Ascending aorta (tissue), 2 donors: ENCODE measurements around the gene HAGHL. TPM values are rescaled to one million over a fixed set of nuclear protein-coding genes. Genes with fewer than 3 reads are reported as not detected.

ENCODE experiments used
- DNase-seq, 2 donors: peaks; one replicate each; pipeline ENCODE4 v3.0.0-alpha.2; 2019; ENCODE audit warnings: low spot score in 2 of 2
- H3K27ac ChIP-seq, 2 donors: fragments of 200-600 bp; sonication (generic); one replicate each; pipeline ENCODE4 v1.5.1; 2016 to 2017; ENCODE audit warnings: mild to moderate bottlenecking in 1 of 2
- H3K27me3 ChIP-seq: fragments of 200-600 bp; sonication (generic); one replicate; pipeline ENCODE4 v1.5.1; 2017
- H3K36me3 ChIP-seq, 2 donors: fragments of 200-600 bp; sonication (generic); one replicate each; pipeline ENCODE4 v1.5.1; 2016
- H3K4me1 ChIP-seq, 2 donors: fragments of 200-600 bp; sonication (generic); one replicate each; pipeline ENCODE4 v1.5.1; 2016 to 2017; ENCODE audit warnings: mild to moderate bottlenecking in 1 of 2
- H3K4me3 ChIP-seq, 2 donors: fragments of 200-600 bp; sonication (generic); one replicate each; pipeline ENCODE4 v1.5.1; 2016 to 2017; ENCODE audit warnings: mild to moderate bottlenecking in 1 of 2
- H3K9me3 ChIP-seq, 2 donors: fragments of 200-600 bp; sonication (generic); one replicate each; pipeline ENCODE4 v1.5.1; 2016
- intact Hi-C: fragments of 100-400 bp; cut with DNase I; formaldehyde crosslinking; loops from one replicate; pipeline ENCODE4 v1.15.1; 2023
- total RNA-seq: library from RNA; depleted of rRNA; stranded (reverse); fragments of >200 nt; gene quantifications from one replicate; pipeline ENCODE4 v1.1.0, GENCODE V29; 2016
- TF ChIP-seq, protein P1 (sequence below), 3 experiments: fragments of 200-600 bp in 2 of 3; fragments of 450-650 bp in 1 of 3; sonication (generic) in 2 of 3; IDR thresholded peaks; one replicate each; pipeline ENCODE4 v1.5.1; 2016 to 2019; ENCODE audit warnings: antibody characterized with exemption in 3 of 3, mild to moderate bottlenecking in 1 of 3, moderate library complexity in 1 of 3

The HAGHL gene
- total RNA-seq, 1 donor from 2014 or later, result 9.7 TPM

DNA sequence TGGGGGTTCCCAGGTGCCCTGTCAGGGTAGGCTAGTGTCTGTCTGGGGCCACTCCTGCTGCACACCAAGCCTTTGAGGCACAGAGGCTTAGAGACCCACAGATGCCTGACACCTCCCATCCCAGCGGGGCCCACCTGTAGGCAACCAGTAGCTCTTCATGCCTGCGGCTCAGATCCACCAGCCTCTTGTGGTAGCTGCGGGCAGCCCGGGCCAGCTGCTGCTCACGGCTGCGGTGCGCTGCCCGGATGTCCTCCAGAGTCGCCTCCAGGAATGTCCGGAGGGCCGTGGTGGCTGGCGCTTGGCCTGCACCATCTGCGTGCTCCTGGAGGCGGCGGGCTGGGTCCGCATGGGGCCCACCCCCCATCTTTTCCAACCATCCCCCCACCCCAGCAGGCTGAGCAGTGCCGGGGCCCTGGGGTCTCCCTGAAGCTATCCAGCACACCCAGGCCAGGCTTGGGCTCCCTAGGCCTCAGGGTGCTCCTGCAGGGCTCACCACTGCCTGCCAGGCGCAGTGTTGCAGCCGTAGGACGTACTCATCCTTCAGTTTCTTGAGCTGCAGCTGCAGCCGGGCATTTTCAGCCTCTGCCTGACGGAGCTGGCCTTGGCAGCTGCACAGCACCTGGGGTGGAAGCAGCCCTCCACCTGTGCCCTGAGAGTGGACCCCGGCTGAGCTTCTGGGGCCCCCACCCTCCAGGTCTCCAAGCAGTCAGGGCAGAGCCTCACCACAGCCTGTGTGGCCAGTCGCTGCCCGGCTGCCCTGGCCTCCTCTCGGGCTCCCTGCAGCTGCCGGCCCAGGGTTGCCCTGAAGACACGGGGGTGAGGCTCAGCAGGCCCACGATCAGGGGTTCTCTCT is 2.5 kb upstream of the HAGHL start:
- DNase-seq, result no peak
- Histone ChIP-seq H3K4me1 (peaks cover 25 to 32% of the 10 kb centered on the region in 2 donors), H3K27ac (no peak overlapping the region), H3K27me3 (peaks cover 13% of the 10 kb centered on the region), H3K36me3 (no peaks in the 10 kb centered on the region), H3K4me3 (no peak overlapping the region), H3K9me3 (no peaks in the 10 kb centered on the region)
- TF ChIP-seq, protein P1, sequence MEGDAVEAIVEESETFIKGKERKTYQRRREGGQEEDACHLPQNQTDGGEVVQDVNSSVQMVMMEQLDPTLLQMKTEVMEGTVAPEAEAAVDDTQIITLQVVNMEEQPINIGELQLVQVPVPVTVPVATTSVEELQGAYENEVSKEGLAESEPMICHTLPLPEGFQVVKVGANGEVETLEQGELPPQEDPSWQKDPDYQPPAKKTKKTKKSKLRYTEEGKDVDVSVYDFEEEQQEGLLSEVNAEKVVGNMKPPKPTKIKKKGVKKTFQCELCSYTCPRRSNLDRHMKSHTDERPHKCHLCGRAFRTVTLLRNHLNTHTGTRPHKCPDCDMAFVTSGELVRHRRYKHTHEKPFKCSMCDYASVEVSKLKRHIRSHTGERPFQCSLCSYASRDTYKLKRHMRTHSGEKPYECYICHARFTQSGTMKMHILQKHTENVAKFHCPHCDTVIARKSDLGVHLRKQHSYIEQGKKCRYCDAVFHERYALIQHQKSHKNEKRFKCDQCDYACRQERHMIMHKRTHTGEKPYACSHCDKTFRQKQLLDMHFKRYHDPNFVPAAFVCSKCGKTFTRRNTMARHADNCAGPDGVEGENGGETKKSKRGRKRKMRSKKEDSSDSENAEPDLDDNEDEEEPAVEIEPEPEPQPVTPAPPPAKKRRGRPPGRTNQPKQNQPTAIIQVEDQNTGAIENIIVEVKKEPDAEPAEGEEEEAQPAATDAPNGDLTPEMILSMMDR (IDR thresholded peaks at IDR 0.05), result no peak
- intact Hi-C loops, result no loop called here

- Histone ChIP-seq H3K27me3 (peaks cover 13% of the 10 kb centered on the region), H3K4me1 (peaks cover 23 to 32% of the 10 kb centered on the region in 2 donors), H3K27ac (no peak overlapping the region), H3K9me3 (no peaks in the 10 kb centered on the region), H3K4me3 (no peak overlapping the region), H3K36me3 (no peaks in the 10 kb centered on the region)
- TF ChIP-seq, protein P1 (IDR thresholded peaks at IDR 0.05), result no peak
- intact Hi-C loops, result no loop called here
- no peak for DNase-seq
These were observed 1.9 kb upstream of the HAGHL start for GRCh38 chr16:725041-725376.

GRCh38 chr16:725463-726187 is 1.3 kb upstream of the HAGHL start:
- no peak overlapping the region for H3K4me3 ChIP-seq
- H3K4me1 ChIP-seq, result peaks cover 19 to 29% of the 10 kb centered on the region in 2 donors
- no peaks in the 10 kb centered on the region for H3K9me3 ChIP-seq
- intact Hi-C loops, result no loop called here
- H3K36me3 ChIP-seq, result peaks cover 0 to 4% of the 10 kb centered on the region in 2 donors
- TF ChIP-seq, protein P1 (IDR thresholded peaks at IDR 0.05), result no peak
- no peak for DNase-seq
- H3K27me3 ChIP-seq, result peaks cover 13% of the 10 kb centered on the region
- no peak overlapping the region for H3K27ac ChIP-seq

GRCh38 chr16:726188-726437 is 793 bp upstream of the HAGHL start:
- intact Hi-C loops, result no loop called here
- TF ChIP-seq, protein P1 (IDR thresholded peaks at IDR 0.05), result no peak
- no peaks in the 10 kb centered on the region for H3K9me3 ChIP-seq
- no peak overlapping the region for H3K27ac ChIP-seq
- DNase-seq, result no peak
- peaks cover 0 to 7% of the 10 kb centered on the region in 2 donors for H3K36me3 ChIP-seq
- H3K4me3 ChIP-seq, result no peak overlapping the region
- H3K4me1 ChIP-seq, result peaks cover 19 to 29% of the 10 kb centered on the region in 2 donors
- peaks cover 13% of the 10 kb centered on the region for H3K27me3 ChIP-seq

GRCh38 chr16:727291-727977 is 528 bp downstream of the HAGHL start:
- no peaks in the 10 kb centered on the region for H3K9me3 ChIP-seq
- TF ChIP-seq, protein P1 (IDR thresholded peaks at IDR 0.05), result no peak
- H3K27ac ChIP-seq, result no peak overlapping the region
- peaks cover 13% of the 10 kb centered on the region for H3K27me3 ChIP-seq
- peaks cover 5 to 20% of the 10 kb centered on the region in 2 donors for H3K36me3 ChIP-seq
- H3K4me1 ChIP-seq, result peaks cover 19 to 22% of the 10 kb centered on the region in 2 donors
- intact Hi-C loops, result no loop called here
- DNase-seq, result no peak
- peak overlapping the region; percentile 52 to 65 for H3K4me3 ChIP-seq
